T-helper 2 cell (primary cell): ENCODE results near the gene UBE2H.
"Not testable (repeated sequence)": the region's sequence is repeated elsewhere in the genome, so short reads cannot be mapped to it uniquely, and the experiment has no call there.

Experiments
- DNase-seq, 5 experiments: peaks; one replicate each; pipeline versions ENCODE4 v3.0.0 to v3.0.0-alpha.2; 2012 to 2022
- total RNA-seq, 2 donors: gene quantifications; one replicate each; lab custom pipeline; 2026; lab: John Stamatoyannopoulos, UW

The UBE2H gene
- 107 to 142 reads per million in 2 donors for total RNA-seq

GRCh38 chr7:129952653-129953560 is at the start of gene UBE2H:
TSS of gene UBE2H (minus strand) at chr7:129952960. CDS start at chr7:129952555, 405 bp downstream.
- DNase-seq: peak; percentile 78 to 91 (median 87)

- DNase-seq: no peak
Measured at GRCh38 chr7:129998446-129998845, 45.7 kb upstream of the UBE2H start.

GRCh38 chr7:129997285-129997684 is 44.5 kb upstream of the UBE2H start:
- DNase-seq: no peak

GRCh38 chr7:129993275-129993674 is 40.5 kb upstream of the UBE2H start:
- no peak for DNase-seq

- no peak for DNase-seq
Measured at GRCh38 chr7:129990403-129991192, 37.8 kb upstream of the UBE2H start.

- DNase-seq: peak in 2 of 5 experiments; percentile 23 to 76
Measured at GRCh38 chr7:129989466-129989865, 36.7 kb upstream of the UBE2H start.

GRCh38 chr7:129986600-129986999 is 33.8 kb upstream of the UBE2H start:
- DNase-seq: no peak

- no peak for DNase-seq
Measured at GRCh38 chr7:129980667-129981066, 27.9 kb upstream of the UBE2H start.

- peak in 1 of 5 experiments; percentile 27 for DNase-seq
Measured at GRCh38 chr7:129975309-129975708, 22.5 kb upstream of the UBE2H start.

GRCh38 chr7:129970816-129971215 is 18.1 kb upstream of the UBE2H start:
- DNase-seq: no peak

GRCh38 chr7:129969881-129970446 is 17.2 kb upstream of the UBE2H start:
- no peak for DNase-seq

- DNase-seq: no peak
Measured at GRCh38 chr7:129968592-129969383, 16.0 kb upstream of the UBE2H start.

GRCh38 chr7:129960204-129960475 is 7.4 kb upstream of the UBE2H start:
- not testable (repeated sequence) for DNase-seq

- no peak for DNase-seq
Measured at GRCh38 chr7:129959471-129960203, 6.9 kb upstream of the UBE2H start.

GRCh38 chr7:129958643-129959470 is 6.1 kb upstream of the UBE2H start:
- no peak for DNase-seq

- no peak for DNase-seq
Measured at GRCh38 chr7:129955993-129956543, 3.3 kb upstream of the UBE2H start.

GRCh38 chr7:129952086-129952652 is 591 bp downstream of the UBE2H start:
- DNase-seq: peak in 4 of 5 experiments; percentile 13 to 56 (median 18)

- DNase-seq: no peak
Measured at GRCh38 chr7:129951226-129952085, 1.3 kb downstream of the UBE2H start.

- no peak for DNase-seq
Measured at GRCh38 chr7:129950933-129951225, 1.9 kb downstream of the UBE2H start.
